A549 treated with ZK216348 at 1 μM for 4 hours (cell line): ENCODE measurements around the gene TMPRSS11F. TPM values are rescaled to one million over a fixed set of nuclear protein-coding genes. Genes with fewer than 3 reads are reported as not detected.

ENCODE experiments used
- total RNA-seq: library from RNA; stranded (reverse); fragments of 200-300 nt; extraction: Qiagen RNA extraction; gene quantifications from 5 replicates; pipeline ENCODE4 v1.2.3, GENCODE V29; 2022; ENCODE audit warnings: low read depth

The TMPRSS11F gene
- total RNA-seq = not detected in 5 replicates

DNA sequence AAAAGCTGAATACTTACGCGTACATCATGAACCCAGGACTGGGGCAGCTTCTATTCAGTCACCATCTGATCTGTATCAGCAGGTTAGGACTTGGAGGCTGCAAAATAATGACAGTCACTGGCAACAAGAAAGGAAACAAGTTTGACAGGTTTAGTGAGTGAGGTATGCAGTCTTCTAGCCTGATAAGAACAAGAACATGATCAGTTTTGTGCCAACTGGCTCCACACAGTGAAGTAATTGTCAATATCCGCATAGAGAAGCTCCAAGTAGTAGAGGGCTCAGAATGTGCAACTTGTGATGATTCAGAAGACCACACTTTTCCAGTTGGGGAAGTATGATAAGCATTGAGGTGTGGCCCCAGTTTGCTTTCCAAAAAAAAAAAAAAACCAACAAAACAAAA lies at the start of gene TMPRSS11F:
Gene TMPRSS11F (minus strand): TSS at position 77 of the 400 bp plus-strand sequence. CDS start 49 bp downstream, at position 28.

Other genes with a start within 250 kb of the TMPRSS11F start
- gene TMPRSS11D, start 245.9 kb downstream of the TMPRSS11F start, total RNA-seq = not detected in 5 replicates
- gene TMPRSS11A, start 166.4 kb downstream of the TMPRSS11F start, total RNA-seq = not detected in 5 replicates
- gene TMPRSS11B, start 115.8 kb upstream of the TMPRSS11F start, total RNA-seq = not detected in 5 replicates
- 30.5 to 41.8 TPM (median 34.5 TPM) in 5 replicates for gene YTHDC1, start 220.2 kb upstream of the TMPRSS11F start, total RNA-seq